ENCODE results near the gene ZNF418.

Gene ZNF418

GRCh38 chr19:57949702-57950101 lies 14.5 kb upstream of the ZNF418 start:
- no peak overlapping the region for H3K4me3 ChIP-seq (ENCODE audit: low read depth, low read length)
- TF ChIP-seq CTCF (IDR thresholded peaks at IDR 0.05; ENCODE audit: borderline replicate concordance, insufficient read depth, low read depth, low read length): no peak

GRCh38 chr19:57949296-57949695 lies 14.1 kb upstream of the ZNF418 start:
- no peak for TF ChIP-seq CTCF (IDR thresholded peaks at IDR 0.05; ENCODE audit: borderline replicate concordance, insufficient read depth, low read depth, low read length)
- no peak overlapping the region for H3K4me3 ChIP-seq (ENCODE audit: low read depth, low read length)

GRCh38 chr19:57947419-57948134 lies 12.4 kb upstream of the ZNF418 start, which contains the start of gene ZNF256:
TSS of gene ZNF256 (minus strand) at chr19:57947706. CDS start at chr19:57947474, 232 bp downstream.
- peak; percentile 52; the same call in 1 of the 2 replicates for TF ChIP-seq CTCF (IDR thresholded peaks at IDR 0.05; ENCODE audit: borderline replicate concordance, insufficient read depth, low read depth, low read length)
- H3K4me3 ChIP-seq (ENCODE audit: low read depth, low read length): peak within 1 kb of the TSS; percentile 53

- H3K4me3 ChIP-seq (ENCODE audit: low read depth, low read length): peak overlapping the region; percentile 53
- no peak for TF ChIP-seq CTCF (IDR thresholded peaks at IDR 0.05; ENCODE audit: borderline replicate concordance, insufficient read depth, low read depth, low read length)
These were observed 11.9 kb upstream of the ZNF418 start for GRCh38 chr19:57947088-57947418.

GRCh38 chr19:57946316-57946715 lies 11.1 kb upstream of the ZNF418 start:
- H3K4me3 ChIP-seq (ENCODE audit: low read depth, low read length): peak overlapping the region; percentile 53
- TF ChIP-seq CTCF (IDR thresholded peaks at IDR 0.05; ENCODE audit: borderline replicate concordance, insufficient read depth, low read depth, low read length): no peak

GRCh38 chr19:57941593-57941992 lies 6.4 kb upstream of the ZNF418 start:
- no peak overlapping the region for H3K4me3 ChIP-seq (ENCODE audit: low read depth, low read length)
- no peak for TF ChIP-seq CTCF (IDR thresholded peaks at IDR 0.05; ENCODE audit: borderline replicate concordance, insufficient read depth, low read depth, low read length)

- no peak for TF ChIP-seq CTCF (IDR thresholded peaks at IDR 0.05; ENCODE audit: borderline replicate concordance, insufficient read depth, low read depth, low read length)
- H3K4me3 ChIP-seq (ENCODE audit: low read depth, low read length): no peak overlapping the region
These were observed 529 bp upstream of the ZNF418 start for GRCh38 chr19:57935731-57936130.
